ENCODE measurements around the gene GOSR1.
"Not testable (repeated sequence)": the region's sequence is repeated elsewhere in the genome, so short reads cannot be mapped to it uniquely, and the experiment has no call there.

The GOSR1 gene

GRCh38 chr17:30477083-30477773 lies at the start of gene GOSR1:
TSS of gene GOSR1 (plus strand) at chr17:30477408. CDS start at chr17:30477434, 26 bp downstream.
- TF ChIP-seq, protein P1, sequence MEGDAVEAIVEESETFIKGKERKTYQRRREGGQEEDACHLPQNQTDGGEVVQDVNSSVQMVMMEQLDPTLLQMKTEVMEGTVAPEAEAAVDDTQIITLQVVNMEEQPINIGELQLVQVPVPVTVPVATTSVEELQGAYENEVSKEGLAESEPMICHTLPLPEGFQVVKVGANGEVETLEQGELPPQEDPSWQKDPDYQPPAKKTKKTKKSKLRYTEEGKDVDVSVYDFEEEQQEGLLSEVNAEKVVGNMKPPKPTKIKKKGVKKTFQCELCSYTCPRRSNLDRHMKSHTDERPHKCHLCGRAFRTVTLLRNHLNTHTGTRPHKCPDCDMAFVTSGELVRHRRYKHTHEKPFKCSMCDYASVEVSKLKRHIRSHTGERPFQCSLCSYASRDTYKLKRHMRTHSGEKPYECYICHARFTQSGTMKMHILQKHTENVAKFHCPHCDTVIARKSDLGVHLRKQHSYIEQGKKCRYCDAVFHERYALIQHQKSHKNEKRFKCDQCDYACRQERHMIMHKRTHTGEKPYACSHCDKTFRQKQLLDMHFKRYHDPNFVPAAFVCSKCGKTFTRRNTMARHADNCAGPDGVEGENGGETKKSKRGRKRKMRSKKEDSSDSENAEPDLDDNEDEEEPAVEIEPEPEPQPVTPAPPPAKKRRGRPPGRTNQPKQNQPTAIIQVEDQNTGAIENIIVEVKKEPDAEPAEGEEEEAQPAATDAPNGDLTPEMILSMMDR (IDR thresholded peaks at IDR 0.05; ENCODE audit: borderline replicate concordance, control extremely low read depth, extremely low read depth, insufficient read depth, missing control alignments) = peak; percentile 79
- in situ Hi-C loops (cut with MboI; ENCODE audit: low sequenced_read_pairs, unreplicated experiment) = no loop called here
- DNase-seq (ENCODE audit: low spot score) = peak; percentile 92

GRCh38 chr17:30427611-30428010 lies 49.6 kb upstream of the GOSR1 start:
- no peak for DNase-seq (ENCODE audit: low spot score)
- in situ Hi-C loops (cut with MboI; ENCODE audit: low sequenced_read_pairs, unreplicated experiment) = no loop called here
- TF ChIP-seq, protein P1 (IDR thresholded peaks at IDR 0.05; ENCODE audit: borderline replicate concordance, control extremely low read depth, extremely low read depth, insufficient read depth, missing control alignments) = no peak

DNA sequence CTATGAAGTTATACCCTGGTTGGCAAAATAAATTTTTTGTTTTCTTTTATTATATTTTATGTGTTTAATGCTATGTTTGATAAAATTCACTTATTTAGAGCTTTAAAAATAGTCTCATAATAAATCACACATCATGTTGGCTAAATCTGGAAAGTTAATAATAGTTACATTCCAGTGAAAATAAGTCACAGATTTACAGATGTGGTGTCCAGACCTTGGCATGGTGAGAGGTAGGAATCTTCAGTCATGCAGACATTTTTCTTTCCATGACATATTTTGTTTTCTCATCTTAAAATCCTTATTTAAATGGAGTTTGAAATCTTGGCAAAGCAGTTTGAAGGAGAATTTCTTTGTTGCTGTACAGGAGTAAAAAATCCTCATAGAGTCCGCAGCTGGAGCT lies 48.1 kb upstream of the GOSR1 start:
- DNase-seq (ENCODE audit: low spot score) = no peak
- TF ChIP-seq, protein P1 (IDR thresholded peaks at IDR 0.05; ENCODE audit: borderline replicate concordance, control extremely low read depth, extremely low read depth, insufficient read depth, missing control alignments) = no peak
- in situ Hi-C loops (cut with MboI; ENCODE audit: low sequenced_read_pairs, unreplicated experiment) = no loop called here

- TF ChIP-seq, protein P1 (IDR thresholded peaks at IDR 0.05; ENCODE audit: borderline replicate concordance, control extremely low read depth, extremely low read depth, insufficient read depth, missing control alignments) = no peak
- in situ Hi-C loops (cut with MboI; ENCODE audit: low sequenced_read_pairs, unreplicated experiment) = no loop called here
- no peak for DNase-seq (ENCODE audit: low spot score)
Measured at GRCh38 chr17:30433514-30433913, 43.7 kb upstream of the GOSR1 start.

- TF ChIP-seq, protein P1 (IDR thresholded peaks at IDR 0.05; ENCODE audit: borderline replicate concordance, control extremely low read depth, extremely low read depth, insufficient read depth, missing control alignments) = no peak
Measured at GRCh38 chr17:30436729-30437128, 40.5 kb upstream of the GOSR1 start.

DNA sequence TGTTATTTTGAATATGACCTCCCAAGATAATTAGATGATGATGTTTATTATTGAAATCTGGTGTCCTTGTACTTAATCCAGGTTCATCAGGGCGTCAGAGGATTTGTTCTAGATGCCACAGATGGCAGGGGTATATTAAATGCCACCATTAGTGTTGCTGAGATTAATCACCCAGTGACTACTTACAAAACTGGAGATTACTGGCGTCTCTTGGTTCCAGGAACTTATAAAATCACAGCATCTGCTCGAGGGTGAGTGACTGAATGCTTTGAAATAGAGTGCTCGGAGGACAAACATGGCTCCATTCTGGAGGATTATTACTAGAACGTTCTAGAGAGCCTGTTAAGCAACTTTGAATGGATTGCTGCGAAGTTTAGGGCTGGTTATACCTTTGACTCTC lies 33.5 kb upstream of the GOSR1 start:
- in situ Hi-C loops (cut with MboI; ENCODE audit: low sequenced_read_pairs, unreplicated experiment) = no loop called here
- no peak for DNase-seq (ENCODE audit: low spot score)
- TF ChIP-seq, protein P1 (IDR thresholded peaks at IDR 0.05; ENCODE audit: borderline replicate concordance, control extremely low read depth, extremely low read depth, insufficient read depth, missing control alignments) = no peak

More at GRCh38 chr17:30436729-30437128, 40.5 kb upstream of the GOSR1 start:
- in situ Hi-C loops (cut with MboI; ENCODE audit: low sequenced_read_pairs, unreplicated experiment) = no loop called here
- DNase-seq (ENCODE audit: low spot score) = no peak

- in situ Hi-C loops (cut with MboI; ENCODE audit: low sequenced_read_pairs, unreplicated experiment) = not testable (repeated sequence)
Measured at GRCh38 chr17:30446640-30447039, 30.6 kb upstream of the GOSR1 start.

More at GRCh38 chr17:30446640-30447039, 30.6 kb upstream of the GOSR1 start:
- not testable (repeated sequence) for DNase-seq (ENCODE audit: low spot score)

Measured in GM13976 (cell line).